Measurements from ENCODE around the gene KRTAP10-6. TPM values are rescaled to one million over a fixed set of nuclear protein-coding genes. Genes with fewer than 3 reads are reported as not detected.
"Not testable (repeated sequence)": the region's sequence is repeated elsewhere in the genome, so short reads cannot be mapped to it uniquely, and the experiment has no call there.

KRTAP10-6 gene
- total and polyA plus RNA-seq, 3 donors from 2014 or later, result not detected

DNA sequence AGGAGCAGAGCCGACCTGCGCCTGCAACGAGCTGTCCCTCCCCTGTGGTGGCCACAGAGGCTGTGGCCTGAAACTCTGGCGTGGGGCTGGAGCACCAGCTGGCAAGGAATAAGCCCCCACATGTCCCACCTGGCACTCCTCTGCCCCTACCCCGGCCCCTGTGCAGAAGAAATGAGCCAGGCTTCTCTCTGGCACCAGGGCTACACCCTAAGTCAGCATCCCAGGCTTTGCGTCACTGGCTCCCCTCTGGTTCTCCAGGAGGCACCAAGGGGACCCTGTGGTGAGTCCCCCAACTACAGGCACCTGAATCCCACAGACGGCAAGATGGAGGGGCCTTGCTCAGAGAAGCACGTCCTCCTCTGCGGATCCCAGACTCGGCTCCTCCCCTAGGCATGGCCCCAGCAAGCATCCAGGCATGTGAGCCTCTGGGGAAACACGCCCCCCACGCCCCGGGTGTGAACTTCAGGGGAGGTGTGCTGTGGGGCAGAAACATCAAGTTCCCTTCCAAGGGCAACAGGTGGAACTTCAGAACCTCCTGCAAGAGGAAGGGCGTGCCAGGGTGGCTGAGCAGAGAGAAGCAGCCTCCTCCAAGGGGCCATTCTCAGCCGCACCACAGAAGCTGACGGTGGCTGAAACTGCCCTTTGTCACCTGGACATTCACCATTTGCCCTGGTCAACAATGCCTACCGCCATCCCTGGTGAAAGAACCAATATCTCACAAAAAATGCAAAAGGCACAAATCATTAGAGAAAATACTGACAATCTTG lies 11.0 kb upstream of the KRTAP10-6 start:
- H3K36me3 ChIP-seq (ENCODE audit: low read depth, missing control alignments), result no peaks in the 10 kb centered on the region
- H3K4me1 ChIP-seq, result no peaks in the 10 kb centered on the region
- no peak overlapping the region for H3K27ac ChIP-seq
- H3K4me3 ChIP-seq, result no peak overlapping the region
- no peak for DNase-seq
- no peaks in the 10 kb centered on the region for H3K27me3 ChIP-seq
- H3K9me3 ChIP-seq, result no peaks in the 10 kb centered on the region
- WGBS, 2 donors, result 61 to 78% methylated on average over 10 to 17 of the region's 17 CpGs
- intact Hi-C loops (cut with DNase I; ENCODE audit: low total_unique reads), result no loop called here
- TF ChIP-seq POLR2A (IDR thresholded peaks at IDR 0.05) (no peak), CTCF (IDR thresholded peaks at IDR 0.05) (no peak)

- no peaks in the 10 kb centered on the region for H3K4me1 ChIP-seq
- H3K27me3 ChIP-seq, result no peaks in the 10 kb centered on the region
- WGBS, 2 donors, result 88 to 98% methylated on average over 7 to 21 of the region's 21 CpGs
- H3K36me3 ChIP-seq (ENCODE audit: low read depth, missing control alignments), result no peaks in the 10 kb centered on the region
- intact Hi-C loops (cut with DNase I; ENCODE audit: low total_unique reads), result no loop called here
- H3K4me3 ChIP-seq, result no peak overlapping the region
- TF ChIP-seq POLR2A (IDR thresholded peaks at IDR 0.05), result no peak
- no peak for TF ChIP-seq CTCF (IDR thresholded peaks at IDR 0.05)
- no peaks in the 10 kb centered on the region for H3K9me3 ChIP-seq
- H3K27ac ChIP-seq, result no peak overlapping the region
- no peak for DNase-seq
Measured at GRCh38 chr21:44602463-44602850, 10.2 kb upstream of the KRTAP10-6 start.

DNA sequence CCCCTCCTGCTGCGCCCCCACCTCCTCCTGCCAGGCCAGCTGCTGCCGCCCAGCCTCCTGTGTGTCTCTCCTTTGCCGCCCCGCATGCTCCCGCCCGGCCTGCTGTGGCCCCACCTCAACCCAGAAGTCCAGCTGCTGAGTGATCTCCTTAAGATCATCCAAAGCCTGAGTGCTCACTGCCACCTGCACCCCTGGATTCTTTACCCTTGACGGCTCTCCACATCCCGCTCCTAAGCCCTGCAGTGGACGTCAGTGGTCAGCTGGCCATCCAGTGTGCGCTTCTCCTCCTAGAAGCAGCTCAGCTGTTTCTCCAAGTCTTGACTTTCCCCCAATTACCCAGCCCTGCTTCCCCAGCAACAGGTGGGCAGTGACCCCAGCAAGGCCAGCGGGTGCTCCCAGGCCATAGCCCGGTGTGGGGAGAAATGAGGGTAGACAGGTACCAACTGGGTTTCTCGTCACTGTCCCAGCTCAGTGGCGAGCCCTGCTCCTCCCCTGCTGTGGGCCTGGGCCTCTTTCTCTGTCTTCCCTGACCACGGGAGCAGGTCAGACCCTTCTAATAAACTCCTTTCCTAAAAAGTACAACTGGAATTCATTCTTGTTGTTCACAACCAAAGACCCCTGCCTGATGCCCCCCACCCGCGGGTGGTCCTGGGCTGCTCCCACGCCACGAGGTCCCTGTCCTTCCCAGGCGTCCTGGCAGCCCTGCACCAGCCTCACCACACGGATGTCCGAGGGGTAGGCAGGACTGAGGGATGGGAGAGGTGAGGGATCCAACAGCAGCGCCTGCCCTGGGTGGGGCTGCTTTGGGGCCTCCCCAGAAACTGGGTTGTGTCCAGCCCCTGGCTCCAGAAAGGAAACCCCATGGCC lies 9.5 kb upstream of the KRTAP10-6 start:
- Histone ChIP-seq H3K27me3 (no peaks in the 10 kb centered on the region), H3K9me3 (no peaks in the 10 kb centered on the region), H3K4me1 (no peaks in the 10 kb centered on the region), H3K36me3 (ENCODE audit: low read depth, missing control alignments) (no peaks in the 10 kb centered on the region), H3K4me3 (no peak overlapping the region), H3K27ac (no peak overlapping the region)
- no peak for DNase-seq
- intact Hi-C loops (cut with DNase I; ENCODE audit: low total_unique reads), result no loop called here
- 72 to 92% methylated on average over 14 to 23 of the region's 23 CpGs for WGBS, 2 donors
- TF ChIP-seq POLR2A (IDR thresholded peaks at IDR 0.05), result no peak
- no peak for TF ChIP-seq CTCF (IDR thresholded peaks at IDR 0.05)

DNA sequence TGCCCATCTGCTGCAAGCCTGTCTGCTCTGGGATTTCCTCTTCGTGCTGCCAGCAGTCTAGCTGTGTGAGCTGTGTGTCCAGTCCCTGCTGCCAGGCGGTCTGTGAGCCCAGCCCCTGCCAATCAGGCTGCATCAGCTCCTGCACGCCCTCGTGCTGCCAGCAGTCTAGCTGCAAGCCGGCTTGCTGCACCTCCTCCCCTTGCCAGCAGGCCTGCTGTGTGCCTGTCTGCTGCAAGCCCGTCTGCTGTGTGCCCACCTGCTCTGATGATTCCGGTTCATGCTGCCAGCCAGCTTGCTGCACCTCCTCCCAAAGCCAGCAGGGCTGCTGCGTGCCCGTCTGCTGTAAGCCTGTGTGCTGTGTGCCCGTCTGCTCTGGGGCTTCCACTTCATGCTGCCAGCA lies 8.8 kb upstream of the KRTAP10-6 start:
- H3K27ac ChIP-seq; intact Hi-C loops (cut with DNase I; ENCODE audit: low total_unique reads); DNase-seq; H3K4me3 ChIP-seq; H3K9me3 ChIP-seq; H3K27me3 ChIP-seq; H3K36me3 ChIP-seq (ENCODE audit: low read depth, missing control alignments); H3K4me1 ChIP-seq: not testable (repeated sequence)
- 49 to 90% methylated on average over 5 to 7 of the region's 10 CpGs for WGBS, 2 donors

- H3K36me3 ChIP-seq (ENCODE audit: low read depth, missing control alignments); H3K27me3 ChIP-seq; H3K4me1 ChIP-seq; H3K4me3 ChIP-seq; H3K9me3 ChIP-seq; intact Hi-C loops (cut with DNase I; ENCODE audit: low total_unique reads); DNase-seq; H3K27ac ChIP-seq: not testable (repeated sequence)
- 79 to 81% methylated on average over 15 to 23 of the region's 23 CpGs for WGBS, 2 donors
Measured at GRCh38 chr21:44600118-44600978, 8.0 kb upstream of the KRTAP10-6 start, which contains the start of gene KRTAP10-7. TSS of gene KRTAP10-7 (plus strand) at chr21:44600597. CDS start at chr21:44600622, 25 bp downstream.

Measured in testis (tissue), 3 donors.